Measurements from ENCODE around the gene GUCA1A.

DNA sequence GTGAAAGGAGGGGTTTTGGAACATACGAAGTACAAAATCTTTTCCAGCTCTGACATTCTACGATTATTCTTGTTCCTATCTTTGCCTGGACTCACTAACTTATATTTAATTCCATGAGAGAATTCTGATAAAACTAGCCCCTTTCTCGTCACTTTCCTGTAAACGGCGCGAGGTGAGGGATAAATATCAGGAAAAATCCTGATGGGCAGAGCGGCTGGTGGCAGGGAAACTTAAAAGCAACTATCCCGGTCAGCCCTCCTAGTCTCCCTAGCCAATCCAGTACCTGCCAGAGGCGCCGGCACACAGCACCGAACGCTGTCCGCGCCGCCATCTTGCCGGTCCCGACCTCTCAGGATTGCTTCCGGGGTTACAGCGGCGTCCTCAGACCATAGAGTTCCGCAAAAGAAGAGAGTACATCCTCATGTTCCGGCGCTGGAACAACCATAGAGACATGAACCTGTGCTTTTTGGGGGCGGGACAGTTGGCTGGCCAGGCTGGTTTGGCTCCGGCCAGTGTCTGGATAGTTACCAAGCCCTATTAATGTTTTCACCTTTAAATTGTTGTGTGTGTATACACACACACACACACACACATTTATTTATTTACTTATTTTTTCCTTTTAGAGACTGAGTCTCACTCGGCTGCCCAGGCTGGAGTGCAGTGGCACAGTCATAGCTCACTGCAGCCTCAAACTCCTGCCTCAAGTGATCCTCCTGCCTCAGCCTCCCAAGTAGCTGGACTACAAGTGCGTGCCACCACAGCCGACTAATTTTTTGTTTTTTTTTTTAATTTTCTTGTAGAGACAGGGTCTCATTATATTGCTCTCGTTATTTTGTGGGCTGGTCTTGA, 44.6 kb downstream of the GUCA1A start, which contains the start of gene MRPS10:
- TF ChIP-seq, protein P1, sequence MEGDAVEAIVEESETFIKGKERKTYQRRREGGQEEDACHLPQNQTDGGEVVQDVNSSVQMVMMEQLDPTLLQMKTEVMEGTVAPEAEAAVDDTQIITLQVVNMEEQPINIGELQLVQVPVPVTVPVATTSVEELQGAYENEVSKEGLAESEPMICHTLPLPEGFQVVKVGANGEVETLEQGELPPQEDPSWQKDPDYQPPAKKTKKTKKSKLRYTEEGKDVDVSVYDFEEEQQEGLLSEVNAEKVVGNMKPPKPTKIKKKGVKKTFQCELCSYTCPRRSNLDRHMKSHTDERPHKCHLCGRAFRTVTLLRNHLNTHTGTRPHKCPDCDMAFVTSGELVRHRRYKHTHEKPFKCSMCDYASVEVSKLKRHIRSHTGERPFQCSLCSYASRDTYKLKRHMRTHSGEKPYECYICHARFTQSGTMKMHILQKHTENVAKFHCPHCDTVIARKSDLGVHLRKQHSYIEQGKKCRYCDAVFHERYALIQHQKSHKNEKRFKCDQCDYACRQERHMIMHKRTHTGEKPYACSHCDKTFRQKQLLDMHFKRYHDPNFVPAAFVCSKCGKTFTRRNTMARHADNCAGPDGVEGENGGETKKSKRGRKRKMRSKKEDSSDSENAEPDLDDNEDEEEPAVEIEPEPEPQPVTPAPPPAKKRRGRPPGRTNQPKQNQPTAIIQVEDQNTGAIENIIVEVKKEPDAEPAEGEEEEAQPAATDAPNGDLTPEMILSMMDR (IDR thresholded peaks at IDR 0.05), result peak in 1 of 5 experiments; percentile 55
- peak; percentile 60 to 94 for TF ChIP-seq EP300 (IDR thresholded peaks at IDR 0.05)

Measured in tibial nerve (tissue), 4 donors.